OCI-LY1 (cell line): ENCODE data around the gene EDA.

ENCODE experiments used
- EZH2 ChIP-seq: fragments of 200-600 bp; sonication (generic), shearing (Covaris generic); IDR thresholded peaks from 2 replicates; pipeline ENCODE4 v1.8.0; 2017; ENCODE audit warnings: borderline replicate concordance, mixed run types, mild to moderate bottlenecking, antibody characterized with exemption, low read length, moderate library complexity, mixed read lengths
- TF ChIP-seq, protein P1 (sequence below): fragments of 200-600 bp; sonication (generic), shearing (Covaris generic); IDR thresholded peaks from 2 replicates; pipeline ENCODE4 v1.5.1; 2017; ENCODE audit warnings: mild to moderate bottlenecking, antibody characterized with exemption, low read length, moderate library complexity, mixed read lengths

DNA sequence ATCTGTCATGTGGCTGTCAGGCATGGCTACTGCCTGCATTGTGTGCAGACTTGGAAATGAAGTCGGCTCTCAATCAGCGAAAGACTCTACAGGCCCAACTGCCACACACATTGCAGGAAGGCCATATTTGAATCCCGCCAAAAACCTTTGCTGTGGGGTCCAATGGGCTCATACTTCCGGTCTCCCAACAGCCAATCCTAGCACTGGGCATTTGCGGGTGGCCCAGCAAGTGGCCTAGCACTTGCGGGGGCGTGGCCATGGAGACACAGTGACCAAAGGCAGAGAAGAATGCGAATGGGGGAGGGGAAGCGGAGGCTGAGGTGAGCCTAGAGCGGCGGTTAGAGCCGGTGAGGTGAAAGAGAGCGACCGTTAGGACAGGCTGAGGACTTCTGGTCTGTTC, 446.2 kb downstream of the EDA start, which contains the start of gene OTUD6A:
- TF ChIP-seq, protein P1, sequence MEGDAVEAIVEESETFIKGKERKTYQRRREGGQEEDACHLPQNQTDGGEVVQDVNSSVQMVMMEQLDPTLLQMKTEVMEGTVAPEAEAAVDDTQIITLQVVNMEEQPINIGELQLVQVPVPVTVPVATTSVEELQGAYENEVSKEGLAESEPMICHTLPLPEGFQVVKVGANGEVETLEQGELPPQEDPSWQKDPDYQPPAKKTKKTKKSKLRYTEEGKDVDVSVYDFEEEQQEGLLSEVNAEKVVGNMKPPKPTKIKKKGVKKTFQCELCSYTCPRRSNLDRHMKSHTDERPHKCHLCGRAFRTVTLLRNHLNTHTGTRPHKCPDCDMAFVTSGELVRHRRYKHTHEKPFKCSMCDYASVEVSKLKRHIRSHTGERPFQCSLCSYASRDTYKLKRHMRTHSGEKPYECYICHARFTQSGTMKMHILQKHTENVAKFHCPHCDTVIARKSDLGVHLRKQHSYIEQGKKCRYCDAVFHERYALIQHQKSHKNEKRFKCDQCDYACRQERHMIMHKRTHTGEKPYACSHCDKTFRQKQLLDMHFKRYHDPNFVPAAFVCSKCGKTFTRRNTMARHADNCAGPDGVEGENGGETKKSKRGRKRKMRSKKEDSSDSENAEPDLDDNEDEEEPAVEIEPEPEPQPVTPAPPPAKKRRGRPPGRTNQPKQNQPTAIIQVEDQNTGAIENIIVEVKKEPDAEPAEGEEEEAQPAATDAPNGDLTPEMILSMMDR, result no peak
- no peak for TF ChIP-seq EZH2
